Left kidney (tissue), 2 donors: Measurements from ENCODE around the gene RAB7B. TPM values are rescaled to one million over a fixed set of nuclear protein-coding genes. Genes with fewer than 3 reads are reported as not detected.
A peak's percentile ranks its signal among the peaks of the same experiment; 100 is the strongest.

Experiments used
- DNase-seq: peaks from one replicate; pipeline ENCODE4 v3.0.0-alpha.2; 2013
- polyA plus RNA-seq: library from polyadenylated mRNA; unstranded; fragments of 120-200 nt; gene quantifications from one replicate; pipeline ENCODE4 v1.2.1, GENCODE V29; 2013; ENCODE audit not compliant: insufficient read length

The RAB7B gene
- polyA plus RNA-seq, 1 donor: 2.3 TPM

DNA sequence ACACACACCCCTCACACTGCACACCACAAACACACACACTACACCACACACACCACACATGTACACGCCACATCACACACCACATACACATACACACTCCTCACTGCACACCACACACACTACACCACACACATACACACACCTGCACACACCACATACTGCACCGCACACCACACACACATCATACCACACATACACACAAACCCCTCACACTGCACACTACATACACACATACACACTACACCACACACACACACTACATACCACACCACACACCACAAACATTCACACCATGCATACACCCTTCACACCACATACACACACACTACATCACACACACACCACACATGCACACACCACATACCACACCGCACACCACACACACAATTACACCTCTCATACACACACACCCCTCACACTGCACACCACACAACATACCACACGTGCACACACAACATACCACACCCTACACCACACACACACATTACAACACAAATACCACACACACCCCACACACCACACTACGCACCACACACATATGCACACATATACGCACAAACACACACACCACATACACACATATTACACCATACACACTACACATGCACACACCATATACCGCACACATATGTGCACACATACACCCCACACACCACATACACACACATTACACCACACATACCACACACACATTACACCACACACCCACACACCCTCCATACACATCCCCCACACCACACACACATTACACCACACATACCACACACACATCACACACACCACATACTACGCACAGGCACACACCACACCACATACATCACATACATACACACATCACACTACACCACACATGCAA lies 29.6 kb downstream of the RAB7B start:
- DNase-seq: no peak

DNA sequence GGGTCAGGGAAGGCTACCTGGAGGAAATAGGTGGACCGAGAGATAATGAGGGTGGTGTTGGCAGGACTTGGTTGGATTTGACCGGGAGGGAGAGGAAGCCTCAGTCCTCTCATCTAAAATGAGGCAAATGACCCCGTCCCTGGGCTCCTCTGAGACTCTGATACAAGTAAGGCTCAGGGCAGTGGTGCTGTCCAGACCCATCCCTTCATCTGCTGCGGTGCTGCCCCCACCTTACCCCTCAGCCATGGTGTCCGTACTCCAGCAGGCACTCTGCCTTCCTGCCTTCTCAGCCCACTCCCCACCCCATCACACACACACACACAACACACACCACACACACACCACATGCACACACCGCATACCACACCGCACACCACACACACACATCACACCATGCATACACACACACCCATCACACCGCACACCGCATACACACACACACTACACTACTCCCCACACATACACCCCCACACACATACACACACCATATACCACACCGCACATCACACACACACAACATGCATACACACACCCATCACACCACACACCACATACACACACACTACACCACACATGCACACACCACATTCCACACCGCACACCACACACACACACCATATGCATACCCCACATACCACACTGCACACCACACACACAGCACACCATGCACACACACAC lies 30.6 kb downstream of the RAB7B start:
- no peak for DNase-seq

DNA sequence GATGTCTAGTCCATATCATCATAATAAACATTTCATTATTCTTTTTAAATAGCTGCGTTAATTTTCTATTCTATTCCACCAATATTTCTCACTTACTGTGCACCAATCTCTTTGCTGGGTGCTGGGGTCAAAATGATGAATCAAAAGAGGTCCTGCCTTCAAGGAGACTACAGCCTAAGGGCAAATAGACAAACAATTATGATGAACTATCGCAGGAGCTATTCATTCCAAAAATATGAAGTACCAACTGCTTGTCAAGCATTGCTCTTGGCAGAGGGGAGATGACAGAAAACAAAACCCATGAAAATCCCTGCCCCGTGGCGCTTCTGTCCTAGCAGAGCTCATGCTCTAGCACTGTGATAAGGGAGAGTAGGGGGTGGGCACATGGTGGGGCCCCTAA lies 31.1 kb downstream of the RAB7B start:
- DNase-seq: no peak

DNA sequence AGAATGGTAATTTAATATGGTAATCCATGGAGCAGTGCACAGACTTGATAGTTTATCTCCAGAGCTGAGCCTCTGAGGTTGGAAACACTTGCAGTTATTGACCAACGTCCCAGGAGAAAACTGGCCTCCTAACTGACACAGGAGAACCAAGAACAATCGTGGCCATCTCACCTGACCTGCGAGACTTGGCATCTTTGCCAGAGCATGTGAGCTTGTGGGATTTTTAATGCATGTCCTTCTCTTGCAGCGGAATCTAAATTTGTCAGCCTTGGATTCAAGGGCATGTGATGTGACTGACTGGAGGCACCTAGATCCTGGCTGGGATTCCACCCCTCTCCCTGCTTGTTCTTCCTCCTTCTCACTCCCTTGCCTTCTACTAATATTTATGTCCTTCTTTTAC lies 32.1 kb downstream of the RAB7B start:
- DNase-seq: no peak

DNA sequence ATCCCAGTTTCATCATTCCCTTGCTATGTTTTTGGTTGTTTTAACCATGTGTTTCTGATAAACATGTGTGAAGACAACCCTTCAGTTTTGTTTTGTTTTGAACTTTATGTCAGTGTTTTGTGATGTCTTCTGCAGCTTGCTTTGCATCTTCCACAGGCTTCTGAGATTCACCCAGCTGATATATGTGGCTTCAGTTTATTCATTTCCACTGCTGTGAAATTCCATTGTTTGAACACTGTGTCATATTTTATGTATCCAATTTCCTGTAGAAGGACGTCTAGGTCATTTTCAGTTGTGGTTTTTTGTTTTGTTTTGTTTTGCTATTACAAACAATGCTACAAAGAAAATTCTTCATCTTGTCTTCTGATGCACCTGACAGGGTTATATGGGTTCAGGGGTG lies 32.7 kb downstream of the RAB7B start:
- DNase-seq: no peak

DNA sequence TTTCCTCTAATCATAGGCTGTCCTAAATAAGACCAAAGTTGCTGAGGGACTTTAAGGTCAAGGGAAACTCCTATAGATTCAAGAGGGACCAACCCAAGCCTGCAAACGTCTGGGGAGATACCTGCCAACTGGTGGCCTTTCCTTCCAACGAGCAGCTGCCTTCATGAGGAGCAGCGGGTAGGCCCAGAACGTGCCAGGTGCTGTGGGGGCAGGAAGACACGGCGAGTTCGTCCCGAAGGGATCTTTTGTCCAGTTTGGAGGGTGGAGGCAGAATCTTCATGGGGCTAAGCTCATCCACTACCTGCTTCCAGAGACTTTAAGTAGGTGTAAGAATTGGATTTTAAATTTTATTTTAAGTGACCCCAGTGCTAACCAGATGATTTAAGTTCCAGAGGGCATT lies 34.0 kb downstream of the RAB7B start:
- DNase-seq: no peak

DNA sequence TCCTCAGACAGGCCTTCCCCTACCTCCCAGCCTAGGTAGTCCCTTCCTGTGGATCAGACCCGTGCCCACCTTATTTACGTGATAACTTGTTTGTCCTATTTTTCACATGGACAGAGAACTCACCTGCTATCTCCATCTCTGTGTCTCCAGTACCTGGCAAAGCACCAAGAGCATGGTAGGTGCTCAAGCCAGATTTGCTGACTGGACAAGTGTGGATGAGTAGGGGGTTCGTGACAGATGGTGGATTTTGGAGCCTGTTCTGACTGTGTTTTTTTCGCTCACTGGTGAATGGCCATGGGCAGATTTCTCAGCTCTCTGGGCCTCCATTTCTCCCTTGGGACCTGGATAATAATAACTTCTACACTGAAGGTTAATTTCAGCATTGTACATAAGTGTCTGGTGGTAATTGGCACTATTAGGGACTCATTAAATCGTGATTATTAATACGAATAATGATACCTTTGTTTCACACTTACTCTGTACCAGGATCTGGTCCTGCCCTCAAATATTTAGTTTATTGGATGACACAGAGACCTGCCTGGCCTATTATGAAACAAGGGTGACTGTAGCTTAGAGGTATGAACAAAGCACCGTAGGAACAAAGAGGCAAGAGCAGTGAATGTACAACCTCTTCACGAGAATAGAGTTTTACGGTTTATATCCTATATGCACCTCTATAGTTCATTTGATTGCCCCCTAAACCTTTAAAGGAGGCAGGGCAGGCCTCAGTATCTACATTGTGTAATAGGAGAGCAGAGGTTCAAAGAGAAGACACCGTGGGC lies 35.5 kb downstream of the RAB7B start:
- no peak for DNase-seq

DNA sequence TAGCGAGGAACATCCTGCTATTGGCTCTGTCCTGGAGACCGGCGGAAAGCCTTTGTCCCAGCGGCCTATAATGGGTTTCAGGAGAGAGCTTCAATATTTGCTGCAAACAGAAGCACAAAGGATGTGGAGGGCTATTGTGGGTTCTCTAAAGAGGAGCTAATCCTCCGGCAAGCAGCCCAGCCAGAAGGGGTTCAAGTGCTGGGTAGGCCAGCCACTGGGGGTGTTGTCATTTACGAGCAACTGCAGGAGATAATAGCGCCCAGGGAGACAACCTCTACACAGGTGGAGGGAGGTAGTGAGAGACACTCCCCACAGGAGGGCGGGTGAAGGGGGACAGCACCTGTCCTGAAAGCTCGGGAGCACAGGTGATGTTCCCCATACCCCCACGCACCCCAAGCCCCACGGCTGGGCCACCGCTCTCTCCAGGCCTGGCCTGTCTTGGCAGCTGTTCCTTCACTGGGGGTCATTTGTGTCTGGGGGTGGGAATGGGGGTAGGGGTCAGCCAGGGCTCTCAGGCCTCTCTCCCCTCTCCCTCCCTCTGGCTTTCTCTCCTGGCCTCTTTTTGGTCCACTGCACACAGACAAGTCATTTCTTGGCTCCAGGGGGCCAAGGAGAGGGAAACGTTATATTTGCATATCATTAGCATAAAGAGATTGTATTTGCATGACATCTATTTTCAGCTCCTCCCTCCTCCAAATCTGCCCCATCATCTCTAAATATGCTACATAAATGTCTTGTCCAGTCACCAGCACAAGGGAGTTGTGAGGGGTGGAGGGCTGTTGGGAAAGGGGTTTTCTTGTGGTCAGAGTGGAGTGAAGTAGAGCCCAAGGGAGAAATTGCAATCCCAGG lies 37.9 kb downstream of the RAB7B start:
- DNase-seq: no peak

DNA sequence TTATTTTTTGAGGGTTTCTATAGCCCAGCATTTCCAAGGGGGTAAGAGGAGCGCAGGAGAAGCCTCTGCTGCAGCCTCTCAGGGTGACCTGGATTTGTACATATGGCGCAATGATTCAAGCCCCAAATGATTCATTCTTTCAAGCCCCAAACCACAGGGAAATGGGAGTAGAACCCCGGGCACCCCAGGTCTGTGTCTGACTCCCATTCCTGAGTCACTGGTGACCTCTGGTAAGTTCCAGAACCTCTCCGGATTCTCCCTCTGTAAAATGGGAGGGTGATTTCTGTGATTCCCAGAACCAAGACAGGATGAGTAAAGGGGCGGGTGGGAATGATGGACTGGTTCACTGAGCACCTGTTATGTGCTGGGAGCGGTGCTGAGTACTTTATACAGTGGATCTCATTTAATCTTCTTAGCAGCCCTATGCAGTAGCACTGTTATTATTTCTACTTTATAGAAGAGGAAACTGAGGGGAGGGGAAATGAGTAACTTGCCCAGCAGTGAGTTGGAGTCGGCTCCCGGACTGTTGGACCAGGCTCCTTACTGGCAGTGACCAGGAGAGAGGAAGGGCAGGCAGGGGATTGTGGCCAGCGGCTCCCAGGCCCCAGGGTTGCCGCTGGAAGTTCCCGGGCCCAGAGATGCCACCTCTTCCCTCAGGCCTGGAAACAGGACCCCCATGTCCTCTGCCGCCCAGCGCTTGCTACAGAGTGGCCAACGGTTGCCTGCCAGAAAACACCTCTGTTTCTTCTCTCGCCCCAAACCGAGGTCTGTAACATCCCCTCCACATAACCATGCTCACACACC lies 39.6 kb downstream of the RAB7B start:
- no peak for DNase-seq

DNA sequence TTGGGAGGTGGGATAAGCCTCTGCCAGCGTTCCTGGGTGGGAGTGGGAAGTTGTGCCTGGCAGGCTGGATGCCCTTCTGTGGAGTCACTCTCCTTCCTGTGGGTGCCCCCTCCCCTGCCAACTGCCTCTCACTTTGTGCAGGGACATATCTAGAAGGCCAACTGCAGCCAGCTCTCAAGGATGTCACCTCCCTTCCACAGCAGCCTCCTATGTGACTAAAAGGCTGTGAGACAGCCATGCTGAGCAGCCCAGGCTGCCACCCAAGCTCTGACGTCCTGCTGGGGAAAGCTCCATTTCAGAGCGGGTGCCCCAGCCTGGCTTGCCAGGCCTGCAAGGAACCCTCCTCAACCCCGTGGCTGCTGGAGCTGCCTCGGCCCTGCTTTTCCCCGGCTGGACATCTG lies 40.4 kb downstream of the RAB7B start:
- no peak for DNase-seq

DNA sequence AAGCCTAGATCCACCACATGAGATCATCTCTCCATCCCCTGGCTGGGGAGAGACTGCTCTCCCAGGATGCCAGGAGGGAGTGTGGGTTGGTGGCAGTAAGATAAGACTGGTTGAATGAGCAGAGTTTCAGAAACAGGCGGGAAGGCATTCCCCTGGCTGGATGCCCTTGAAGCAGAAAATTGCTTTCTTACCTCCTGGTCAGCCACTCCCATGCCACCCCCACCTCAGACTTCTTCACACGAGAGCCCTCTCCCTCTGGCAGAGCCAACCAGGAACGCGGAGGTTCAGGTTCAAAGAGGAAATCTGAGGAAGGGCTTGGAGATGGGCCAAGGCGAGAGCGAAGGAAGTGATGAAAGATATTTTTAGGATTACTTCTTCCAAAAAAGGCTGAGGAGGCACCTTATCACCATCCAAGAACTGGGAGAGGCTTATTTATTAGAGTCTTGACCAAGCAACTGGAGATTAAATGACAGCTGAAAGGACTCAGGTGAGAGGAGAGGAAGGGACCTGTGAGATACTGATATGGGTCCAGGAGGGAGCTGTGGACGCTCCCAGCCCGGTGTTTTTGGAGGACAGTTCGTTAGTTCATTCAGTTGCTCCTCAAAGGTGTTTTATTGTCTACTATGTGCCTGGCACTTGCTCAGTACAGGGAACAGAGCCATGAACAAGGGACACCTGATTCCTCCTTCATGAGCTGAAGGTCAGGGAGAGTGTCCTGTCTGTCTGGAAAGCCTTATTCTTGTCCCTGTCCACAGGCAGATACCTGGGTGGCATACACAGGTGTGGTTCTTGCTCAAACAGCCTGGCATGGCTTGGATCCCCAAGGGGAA lies 41.0 kb downstream of the RAB7B start:
- DNase-seq: peak; percentile 32

DNA sequence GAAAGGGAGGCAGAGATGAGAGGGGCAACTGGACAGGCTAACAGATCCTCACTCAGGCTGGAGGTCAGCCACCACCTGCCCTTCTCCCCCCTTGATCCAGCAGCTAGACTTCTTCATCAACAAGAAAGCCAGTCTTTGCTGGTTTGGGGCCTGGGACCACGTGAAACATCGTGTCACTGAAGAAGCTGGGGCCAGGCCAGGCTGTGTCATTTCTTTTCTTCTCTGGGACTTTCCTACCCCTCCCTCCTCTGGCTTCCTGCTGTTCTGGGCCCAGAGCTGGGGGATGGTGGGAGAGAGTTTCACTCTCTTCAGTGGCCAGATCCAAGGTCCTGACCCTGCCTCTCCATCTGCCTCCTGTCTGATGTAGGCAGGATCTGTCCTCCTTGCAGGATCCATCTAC lies 41.8 kb downstream of the RAB7B start:
- DNase-seq: peak; percentile 35

DNA sequence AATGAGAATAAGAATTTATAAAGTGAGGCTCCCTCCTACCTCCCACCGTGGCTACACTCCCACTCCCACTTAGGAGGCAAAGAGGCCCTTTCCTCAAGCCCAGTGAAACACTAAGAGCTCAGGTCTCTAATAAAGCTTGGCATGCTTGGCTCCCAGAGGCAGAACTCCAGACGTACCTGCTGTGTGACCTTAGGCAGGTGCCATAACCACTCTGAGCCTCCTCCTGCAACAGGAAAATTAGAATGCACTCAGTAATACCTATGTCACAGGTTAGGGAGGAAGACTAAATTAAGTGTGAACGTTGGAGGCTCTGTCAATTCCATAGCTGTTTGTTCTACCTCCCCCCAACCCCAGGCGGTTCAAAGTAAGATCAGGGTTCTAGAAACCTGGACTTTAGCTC lies 43.4 kb downstream of the RAB7B start:
- DNase-seq: no peak

DNA sequence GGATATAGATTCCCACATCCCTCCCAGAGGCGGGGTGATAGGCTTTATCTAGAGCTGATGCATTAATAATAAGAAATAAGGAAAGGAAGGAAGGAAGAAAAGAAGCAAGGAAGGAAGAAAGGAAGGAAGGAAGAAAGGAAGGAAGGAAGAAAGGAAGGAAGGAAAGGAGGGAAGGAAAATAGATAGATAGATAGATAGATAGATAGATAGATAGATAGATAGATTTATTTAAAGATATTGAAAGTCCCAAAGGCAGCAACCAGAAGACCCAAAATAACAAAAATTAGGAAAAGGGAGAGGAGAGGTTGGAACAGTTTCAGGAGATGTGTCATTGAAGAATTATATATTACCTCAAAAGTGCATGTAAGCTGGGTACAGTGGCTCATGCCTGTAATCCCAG lies 47.7 kb downstream of the RAB7B start:
- no peak for DNase-seq

DNA sequence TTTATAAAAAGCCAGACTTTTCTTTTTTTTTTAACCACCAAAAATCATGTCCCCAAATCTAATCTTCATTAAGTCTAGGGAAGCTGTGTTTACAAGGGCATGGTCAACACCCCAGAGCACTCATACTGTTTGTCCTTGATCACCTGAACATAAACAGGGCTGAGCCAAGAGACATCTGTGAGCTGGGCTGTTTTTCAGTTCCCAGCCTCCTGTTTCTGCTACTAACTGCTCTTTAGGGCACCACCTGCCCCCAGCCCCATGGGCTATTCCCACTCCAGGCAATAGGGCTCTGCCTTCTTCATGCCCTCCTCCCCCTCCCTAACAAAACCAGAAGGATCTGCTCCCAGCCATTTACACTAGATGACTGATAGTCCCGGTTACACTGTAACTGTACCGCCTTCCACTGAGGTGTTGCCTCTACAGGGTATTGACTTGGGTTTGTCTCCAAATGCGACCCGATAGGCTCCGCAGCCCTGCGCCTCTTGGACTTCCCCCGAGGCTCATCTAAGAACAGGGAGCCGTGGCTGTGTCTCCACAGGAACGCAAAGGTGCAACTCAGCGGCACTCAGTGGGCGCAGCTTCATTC lies 48.3 kb downstream of the RAB7B start:
- no peak for DNase-seq

DNA sequence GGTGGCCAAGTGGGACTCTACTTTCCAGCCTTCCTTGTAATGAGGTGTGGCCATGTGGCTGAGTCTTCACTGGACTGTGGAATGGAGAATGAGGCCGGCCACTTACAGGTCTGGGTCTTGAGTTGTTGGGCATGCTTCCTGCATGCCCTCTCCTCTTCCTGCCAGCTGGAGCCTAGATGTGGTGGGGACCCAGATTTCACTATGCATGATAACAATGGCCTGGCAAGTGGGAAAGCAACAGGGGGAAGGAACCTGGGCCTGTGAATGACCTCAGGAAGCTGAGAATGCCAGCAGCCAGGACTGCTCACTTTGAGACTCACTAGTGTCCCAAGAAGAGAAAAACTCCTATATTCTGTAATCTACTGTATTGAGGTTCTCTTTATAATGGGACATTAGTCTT lies 51.4 kb downstream of the RAB7B start:
- DNase-seq: no peak

DNA sequence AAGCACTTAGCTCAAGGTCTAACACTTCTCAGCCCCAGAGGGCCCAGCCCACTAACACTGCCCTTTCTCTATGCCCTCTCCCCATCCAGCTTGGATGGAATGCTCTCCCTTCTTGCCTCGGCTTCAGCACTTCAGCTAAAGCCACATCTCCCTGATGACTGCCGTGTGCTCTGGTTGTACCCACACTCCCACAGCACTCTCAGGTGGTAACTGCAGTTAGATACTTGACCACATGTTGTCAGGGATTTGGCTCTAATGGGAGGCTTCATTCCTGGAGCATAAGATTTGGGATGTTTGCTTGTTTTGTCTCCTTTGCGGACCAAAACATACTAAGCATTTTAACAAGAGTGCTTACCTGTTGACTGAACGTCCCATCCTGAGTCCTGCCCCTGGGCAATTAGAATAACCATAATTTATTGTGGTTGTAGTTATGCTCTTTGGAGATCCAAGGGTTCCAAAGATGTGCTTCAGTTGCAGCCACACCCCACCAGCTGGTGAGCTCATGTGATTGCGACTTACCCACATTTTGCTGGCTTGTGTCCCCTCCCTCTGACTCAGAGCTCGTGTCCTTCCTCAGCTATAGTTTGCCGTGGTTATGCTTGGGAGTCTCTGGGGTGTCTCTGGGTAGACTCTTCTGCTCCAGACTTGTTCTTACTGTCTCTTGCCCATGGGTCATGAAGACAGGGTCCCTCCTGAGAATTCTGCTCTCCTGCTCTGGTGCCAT lies 52.2 kb downstream of the RAB7B start:
- no peak for DNase-seq

DNA sequence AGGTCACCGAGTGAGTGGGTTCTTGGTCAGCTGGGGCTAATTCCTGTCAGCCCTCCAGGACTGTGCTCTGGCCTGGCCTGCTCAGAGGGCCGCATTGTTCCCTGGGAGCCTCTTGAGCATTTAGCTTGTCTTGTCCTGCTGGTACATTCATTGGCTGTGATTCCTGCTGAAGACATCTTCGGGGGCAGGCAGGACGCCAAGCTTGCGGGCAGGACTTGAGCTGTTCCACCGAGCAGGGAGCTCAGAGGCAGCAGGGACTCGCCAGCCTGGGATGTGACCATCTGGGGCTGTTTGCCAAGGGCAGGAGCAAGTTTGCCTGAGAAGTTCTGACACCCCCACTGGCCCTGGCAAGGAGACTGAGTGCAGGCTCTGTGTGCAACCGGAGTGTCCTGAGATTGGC lies 52.9 kb downstream of the RAB7B start:
- DNase-seq: no peak

DNA sequence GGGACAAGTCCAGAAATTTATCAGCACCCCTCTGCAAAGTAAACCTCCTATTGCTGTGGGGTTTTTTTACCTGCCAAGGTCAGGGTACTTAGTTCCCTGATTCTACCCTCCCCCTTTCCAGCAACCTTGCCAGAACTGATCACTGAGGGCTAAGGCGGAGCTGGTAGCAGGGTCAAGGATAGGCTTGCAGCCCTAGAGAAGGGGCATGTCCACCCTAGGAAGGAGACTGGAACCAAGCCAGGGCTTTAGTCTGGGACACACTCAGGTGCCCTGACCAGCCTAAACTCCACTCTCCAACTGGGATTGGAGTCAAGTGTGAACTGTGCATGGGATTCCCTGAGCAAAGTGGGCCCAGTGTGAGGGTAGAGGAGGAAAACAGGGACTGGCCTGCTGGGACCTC lies 53.4 kb downstream of the RAB7B start:
- no peak for DNase-seq
